ENCODE data around the gene NEMP2.
A peak's percentile ranks its signal among the peaks of the same experiment; 100 is the strongest.
"Not testable (repeated sequence)": the region's sequence is repeated elsewhere in the genome, so short reads cannot be mapped to it uniquely, and the experiment has no call there.

Gene NEMP2

DNA sequence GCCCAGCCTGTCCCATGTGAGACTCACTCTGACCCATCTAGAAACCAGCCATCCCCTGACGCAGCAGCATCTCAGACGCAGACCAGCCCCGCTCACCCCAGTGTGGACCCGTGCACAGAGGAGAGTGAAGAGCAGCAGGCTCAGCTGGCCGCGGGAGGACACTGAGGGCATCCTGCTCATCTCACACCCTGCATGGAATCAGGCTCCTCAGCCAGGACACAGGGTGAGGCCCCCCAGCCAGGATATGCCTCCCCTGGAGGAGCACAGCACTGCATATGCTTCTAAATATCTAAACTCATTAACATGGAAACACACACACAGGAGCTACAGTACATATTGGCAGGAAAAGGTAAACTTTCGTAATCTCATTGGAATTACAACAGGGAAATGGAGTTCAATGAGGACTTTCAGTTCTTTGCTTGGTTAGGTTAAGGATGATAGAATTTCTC is 34.4 kb downstream of the NEMP2 start:
- DNase-seq, result peak in 3 of 10 donors; percentile 52 to 83 (median 69)
- intact Hi-C loops (cut with DNase I), result no loop called here

DNA sequence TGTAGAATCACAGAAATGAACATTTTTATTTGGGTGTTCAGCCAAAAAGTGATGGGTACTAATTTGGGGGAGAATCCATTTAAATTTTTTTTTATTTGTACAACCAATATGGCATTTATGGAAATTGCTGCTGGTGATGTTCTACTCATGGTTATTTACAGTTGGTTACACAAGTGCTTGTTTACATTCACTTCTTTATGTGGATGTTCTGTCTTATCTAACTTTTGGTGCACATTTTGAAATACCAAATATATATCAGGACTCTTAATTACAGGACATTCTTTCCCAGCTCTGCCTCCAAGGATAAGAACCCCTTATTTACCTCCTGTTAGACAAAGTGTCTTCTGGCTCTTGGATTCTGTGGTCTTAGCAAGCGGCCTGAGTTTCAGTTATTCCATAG is 35.2 kb downstream of the NEMP2 start:
- intact Hi-C loops (cut with DNase I), result no loop called here

DNA sequence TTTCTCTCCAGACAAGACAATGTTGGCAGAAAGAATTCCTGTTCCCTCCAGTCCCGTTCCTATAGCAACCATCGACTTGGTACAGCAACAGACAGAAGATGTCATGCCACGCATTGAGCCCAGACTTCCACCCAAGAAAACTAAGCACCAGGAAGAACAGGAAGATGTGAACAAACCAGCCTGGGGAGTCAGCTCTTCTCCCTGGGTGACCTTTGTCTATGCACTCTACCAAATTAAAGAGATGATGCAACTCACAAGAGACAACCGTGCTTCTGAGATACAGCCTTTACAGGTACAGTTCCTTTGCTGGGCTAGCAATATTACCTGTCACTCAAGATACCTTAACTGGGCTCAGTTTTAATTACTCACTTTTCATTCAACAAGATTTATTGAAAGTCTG is 37.1 kb downstream of the NEMP2 start:
- peak in 1 of 10 donors; percentile 35 for DNase-seq
- intact Hi-C loops (cut with DNase I), result no loop called here

More for the DNA sequence above, 35.2 kb downstream of the NEMP2 start:
- no peak for DNase-seq

DNA sequence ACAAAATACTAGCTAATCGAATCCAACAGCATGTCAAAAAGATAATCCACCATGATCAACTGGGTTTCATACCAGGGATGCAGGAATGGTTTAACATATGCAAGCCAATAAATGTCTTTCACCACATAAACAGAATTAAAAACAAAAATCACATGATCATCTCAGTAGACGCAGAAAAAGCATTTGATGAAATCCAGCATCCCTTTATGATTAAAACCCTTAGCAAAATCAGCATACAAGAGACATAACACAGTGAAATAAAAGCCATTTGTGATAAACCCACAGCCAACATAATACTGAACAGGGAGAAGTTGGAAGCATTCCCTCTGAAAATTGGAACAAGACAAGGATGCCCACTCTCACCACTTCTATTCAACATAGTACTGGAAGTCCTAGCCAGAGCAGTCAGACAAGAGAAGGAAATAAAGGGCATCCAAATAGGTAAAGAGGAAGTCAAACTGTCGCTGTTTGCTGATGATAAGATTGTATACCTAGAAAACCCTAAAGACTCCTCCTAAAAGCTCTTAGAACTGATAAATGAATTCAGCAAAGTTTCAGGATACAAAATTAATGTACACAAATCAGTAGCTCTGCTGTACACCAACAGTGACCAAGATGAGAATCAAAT is 39.8 kb downstream of the NEMP2 start:
- intact Hi-C loops (cut with DNase I); DNase-seq: not testable (repeated sequence)

DNA sequence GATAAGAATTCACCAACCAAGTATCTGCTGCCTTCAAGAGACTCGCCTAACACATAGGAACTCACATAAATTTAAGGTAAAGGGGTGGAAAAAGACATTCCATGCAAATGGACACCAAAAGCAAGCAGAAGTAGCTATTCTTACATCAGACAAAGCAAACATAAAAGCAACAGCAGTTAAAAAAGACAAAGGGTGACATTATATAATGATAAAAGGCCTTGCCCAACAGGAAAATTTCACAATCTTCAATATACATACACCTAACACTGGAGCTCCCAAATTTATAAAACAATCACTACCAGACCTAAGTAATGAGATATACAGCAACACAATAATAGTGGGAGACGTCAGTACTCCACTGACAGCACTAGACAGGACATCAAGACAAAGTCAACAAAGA is 41.4 kb downstream of the NEMP2 start:
- intact Hi-C loops (cut with DNase I), result no loop called here
- DNase-seq, result no peak

DNA sequence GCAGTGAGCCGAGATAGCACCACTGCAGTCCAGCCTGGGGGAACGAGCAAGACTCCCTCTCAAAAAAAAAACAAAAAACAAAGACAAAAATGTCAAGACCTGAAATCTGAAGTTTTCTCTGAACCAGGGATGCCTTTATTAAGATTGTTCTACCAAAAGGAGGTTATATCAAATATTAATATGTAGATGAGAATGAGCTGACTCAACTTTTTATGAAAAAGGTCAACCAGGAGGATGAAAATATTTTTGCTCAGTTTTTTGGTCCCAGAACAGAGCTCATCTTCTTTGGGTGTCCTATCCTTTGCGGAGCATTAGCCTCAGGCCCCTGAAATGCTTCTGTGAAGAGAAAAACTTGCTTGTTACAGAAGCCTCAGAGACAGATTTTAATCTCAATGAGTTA is 44.0 kb downstream of the NEMP2 start:
- no peak for DNase-seq
- intact Hi-C loops (cut with DNase I), result no loop called here

DNA sequence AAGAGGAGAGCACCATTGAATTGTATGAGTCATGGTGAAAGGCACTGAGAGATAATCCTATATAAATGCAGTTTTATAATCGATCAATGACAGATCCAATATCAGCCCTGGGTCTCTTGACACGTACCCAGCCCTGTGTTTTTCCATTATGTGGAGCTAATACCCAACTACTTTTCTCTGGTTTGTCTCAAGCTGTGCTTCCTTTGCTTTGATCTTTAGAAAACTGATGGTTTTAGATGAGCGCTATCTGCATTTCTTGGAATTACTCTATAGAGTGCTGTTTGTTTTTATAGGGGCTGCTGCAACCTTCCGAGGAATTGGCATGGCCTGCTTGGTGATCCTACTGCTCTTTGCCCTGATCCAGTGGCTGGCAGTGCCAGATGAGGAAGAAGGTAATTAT is 45.0 kb downstream of the NEMP2 start:
- DNase-seq, result no peak
- intact Hi-C loops (cut with DNase I), result no loop called here

DNA sequence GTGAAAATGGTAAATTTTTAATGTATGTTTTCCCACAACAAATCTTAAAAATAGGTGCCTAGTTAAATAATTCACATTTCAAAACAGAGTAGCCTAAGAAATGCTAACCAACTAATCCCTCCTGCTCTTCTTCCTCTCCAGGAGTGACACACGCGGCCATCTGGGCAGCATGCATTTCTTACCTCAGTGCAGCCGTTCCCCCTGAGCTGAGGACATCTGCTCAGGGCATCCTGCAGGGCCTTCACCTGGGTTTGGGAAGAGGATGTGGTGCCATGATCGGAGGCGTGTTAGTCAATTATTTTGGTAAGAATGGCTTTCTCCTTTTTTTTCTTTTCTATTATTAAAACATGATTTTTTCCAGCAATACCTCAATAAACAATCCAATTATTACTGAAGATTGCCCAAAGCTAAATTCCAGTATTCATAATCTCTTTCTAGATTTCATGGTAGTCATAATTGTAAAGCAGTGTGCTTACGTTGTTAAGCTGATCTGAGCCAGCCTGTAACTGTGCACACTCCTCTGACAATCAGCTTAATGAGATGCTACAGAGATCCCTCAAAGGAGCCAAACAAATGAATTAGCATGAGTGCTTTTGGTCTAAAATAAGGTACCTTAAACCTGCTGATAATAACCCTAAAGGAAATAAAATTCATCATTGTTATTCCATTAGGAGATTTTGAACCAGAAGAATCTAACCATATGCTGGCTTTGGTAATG is 45.8 kb downstream of the NEMP2 start:
- no peak for DNase-seq
- intact Hi-C loops (cut with DNase I), result no loop called here

DNA sequence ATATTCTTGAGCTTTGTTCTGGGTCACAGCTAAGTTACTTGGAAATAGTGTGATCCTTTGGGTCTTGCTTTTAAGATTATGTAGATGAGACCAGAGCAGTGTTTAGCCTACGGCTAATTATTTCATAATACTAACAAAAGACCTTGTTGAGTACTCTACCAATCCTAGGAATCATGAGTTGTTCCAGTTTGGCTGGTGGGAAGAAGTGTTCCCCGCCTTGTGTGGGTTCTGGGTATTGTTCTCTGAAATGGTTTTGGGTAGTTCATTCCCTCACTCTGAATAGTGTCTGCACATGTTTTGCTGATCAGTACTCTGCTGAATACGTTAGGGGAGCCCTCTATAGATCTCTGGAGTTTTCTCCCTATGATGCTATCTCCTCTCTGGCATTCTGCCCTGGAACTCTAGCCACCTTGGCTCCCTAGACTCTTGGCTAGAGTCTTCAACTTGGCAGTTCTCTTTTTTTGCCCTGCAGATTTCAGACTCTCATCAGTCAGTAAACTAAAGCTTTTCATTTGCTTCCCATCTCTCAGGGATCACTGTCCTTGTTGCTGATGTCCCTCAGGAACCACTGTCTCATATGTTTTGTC is 48.4 kb downstream of the NEMP2 start:
- no peak for DNase-seq
- intact Hi-C loops (cut with DNase I), result no loop called here

DNA sequence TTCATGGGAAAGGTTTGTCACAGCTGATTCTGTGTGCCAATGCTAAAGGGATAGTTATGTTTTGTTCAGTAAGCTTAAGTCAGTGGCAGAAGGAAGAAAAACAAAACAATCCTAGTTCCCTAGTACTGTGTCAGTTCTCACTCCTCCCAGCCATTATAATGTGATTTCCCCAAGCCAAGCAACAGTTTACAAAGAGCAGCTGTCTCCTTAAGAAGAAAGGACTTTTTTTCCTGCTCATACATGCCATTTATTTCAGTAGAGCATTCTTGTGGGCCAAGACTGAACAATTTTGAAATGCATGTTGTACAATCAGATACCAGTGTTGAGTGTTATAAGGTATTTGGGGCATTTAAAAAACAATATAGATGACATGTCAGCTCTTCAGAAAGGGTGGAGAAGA is 52.1 kb downstream of the NEMP2 start:
- no peak for DNase-seq
- intact Hi-C loops (cut with DNase I), result loop anchor here (5.0 kb wide), 1 partner anchor 75 kb away; the partner anchor contains the start of gene MFSD6

DNA sequence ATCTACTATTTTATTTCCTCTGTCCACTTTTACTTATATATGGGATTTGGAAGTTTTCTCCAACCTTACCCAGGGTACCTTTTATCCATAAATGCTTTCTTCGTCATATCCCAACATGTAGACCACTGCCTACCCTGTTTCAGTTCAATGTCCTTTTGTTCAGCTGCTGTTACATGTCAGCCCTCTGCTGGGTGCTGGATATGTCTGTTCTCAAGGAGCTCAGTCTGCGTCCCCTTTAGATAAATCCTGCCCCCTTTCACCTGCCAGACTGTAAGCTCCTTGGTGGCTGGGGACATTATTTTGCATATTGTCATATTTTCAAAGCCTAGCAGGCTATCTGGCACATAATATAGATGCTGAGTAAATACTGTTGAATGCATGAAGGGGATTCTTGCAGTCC is 53.2 kb downstream of the NEMP2 start:
- intact Hi-C loops (cut with DNase I), result loop anchor here (5.0 kb wide), 1 partner anchor 74 kb away; the partner anchor contains the start of gene MFSD6
- peak in 1 of 10 donors; percentile 40 for DNase-seq

DNA sequence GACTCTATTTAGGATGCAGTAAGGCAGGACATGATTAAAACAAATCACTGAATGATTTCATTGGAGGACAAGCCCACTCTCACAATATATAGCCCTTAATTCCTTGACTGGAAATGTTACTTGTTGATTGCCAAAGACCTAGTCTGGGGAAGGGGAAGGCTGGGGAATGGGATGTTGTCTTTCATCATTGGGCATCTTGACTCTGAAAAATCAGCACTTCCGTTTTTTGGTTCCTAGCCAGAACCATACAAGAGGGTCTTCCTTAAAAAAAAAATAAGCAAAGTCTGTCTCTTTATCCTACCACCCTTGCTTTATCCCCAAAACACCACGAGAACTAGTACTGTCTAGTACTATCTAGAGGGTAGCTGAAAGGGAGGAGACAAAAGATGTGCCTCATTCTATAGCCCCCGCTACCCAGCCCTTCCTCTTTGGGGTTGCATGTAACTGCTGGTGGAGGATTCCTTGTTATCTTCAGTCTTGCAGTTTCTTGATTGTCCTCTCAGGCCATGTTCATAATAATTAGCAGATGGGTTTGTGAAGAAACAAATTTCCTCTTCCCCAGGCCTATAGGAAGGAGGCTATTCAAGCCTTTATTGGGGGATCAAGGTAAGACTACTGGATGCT is 55.8 kb downstream of the NEMP2 start:
- DNase-seq, result no peak

DNA sequence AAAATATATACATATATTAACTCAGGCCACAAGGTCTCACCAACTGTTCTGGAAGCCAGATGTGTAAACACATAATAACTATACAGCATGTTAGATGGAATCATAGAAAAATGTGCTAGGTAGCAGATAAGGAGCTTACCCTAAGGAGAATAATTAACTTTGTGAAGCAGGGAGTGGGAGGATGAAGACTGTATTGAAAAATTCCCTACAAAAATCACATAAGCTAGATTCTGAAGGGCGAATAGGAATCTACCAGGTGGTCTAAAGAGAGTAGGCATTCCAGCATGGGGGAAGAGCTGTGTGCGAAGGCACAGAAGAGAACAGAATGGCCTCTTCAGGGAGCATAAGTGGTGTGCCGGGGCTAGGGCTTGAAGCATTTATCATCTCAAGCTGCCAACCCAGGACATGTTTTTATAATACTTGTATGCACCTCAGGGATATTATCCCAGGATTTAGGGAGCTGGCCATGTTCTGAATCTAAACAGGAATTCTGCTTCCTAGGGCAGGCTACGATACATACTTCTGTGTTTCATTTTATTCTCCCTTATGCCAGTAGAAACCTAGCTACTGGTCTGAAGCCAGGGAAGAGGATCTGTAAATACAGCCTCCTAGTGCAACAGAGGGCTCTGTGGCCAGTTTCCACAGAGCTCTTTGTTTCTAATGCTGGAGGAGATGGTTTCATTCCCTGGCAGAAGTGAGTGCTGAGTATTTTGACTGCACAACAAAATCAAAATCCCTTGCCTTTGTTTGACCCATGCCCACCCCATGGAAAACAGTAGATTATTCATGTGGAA is 56.7 kb downstream of the NEMP2 start:
- intact Hi-C loops (cut with DNase I), result no loop called here
- peak in 6 of 10 donors; percentile 19 to 87 (median 30) for DNase-seq

More for the DNA sequence above, 55.8 kb downstream of the NEMP2 start:
- intact Hi-C loops (cut with DNase I), result no loop called here

DNA sequence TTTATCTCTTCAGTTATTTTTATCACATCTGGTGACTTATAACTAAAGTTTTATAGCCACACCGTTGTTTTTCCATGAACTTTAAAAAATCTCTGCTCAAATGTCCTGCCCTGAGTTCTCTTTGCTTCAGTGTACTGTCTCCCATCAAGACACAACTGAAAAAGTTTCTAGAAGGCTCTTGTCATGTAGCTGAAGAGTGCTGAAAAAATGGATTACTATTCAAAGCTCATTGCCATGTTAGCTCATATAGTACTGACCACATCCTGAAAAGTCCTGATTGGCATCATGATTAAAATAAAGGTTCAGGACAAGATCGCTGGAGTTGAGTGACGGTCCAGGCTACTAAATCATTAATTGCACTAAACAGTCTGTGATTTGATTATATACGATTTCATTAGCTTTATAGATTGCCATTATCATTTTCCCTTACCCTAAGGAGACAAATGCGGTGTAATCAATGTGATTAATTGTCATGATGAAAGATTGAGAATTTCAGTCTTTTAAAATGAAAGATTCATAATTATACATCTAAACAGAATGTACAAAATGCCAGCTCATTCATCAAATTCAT is 64.2 kb downstream of the NEMP2 start:
- intact Hi-C loops (cut with DNase I), result no loop called here
- DNase-seq, result no peak

DNA sequence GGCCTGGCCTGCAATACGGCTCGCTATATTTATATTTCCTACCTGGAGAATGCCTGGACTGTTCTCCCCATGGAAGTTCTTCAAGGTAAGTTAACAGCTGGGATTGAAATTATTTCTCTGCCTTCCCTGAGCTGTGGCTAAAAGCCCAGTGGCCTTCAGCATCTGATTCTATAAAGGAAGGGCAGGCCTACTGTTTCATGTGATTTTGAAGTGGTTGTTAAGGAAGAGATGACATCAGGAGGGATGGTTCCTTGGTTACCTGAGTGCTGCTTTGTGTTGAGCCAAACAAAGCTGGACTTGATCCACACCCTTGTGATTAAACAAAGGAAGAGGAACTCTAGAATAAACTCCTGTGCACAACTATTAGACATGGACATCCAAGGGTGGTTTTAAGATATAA is 64.8 kb downstream of the NEMP2 start:
- intact Hi-C loops (cut with DNase I), result no loop called here
- no peak for DNase-seq

DNA sequence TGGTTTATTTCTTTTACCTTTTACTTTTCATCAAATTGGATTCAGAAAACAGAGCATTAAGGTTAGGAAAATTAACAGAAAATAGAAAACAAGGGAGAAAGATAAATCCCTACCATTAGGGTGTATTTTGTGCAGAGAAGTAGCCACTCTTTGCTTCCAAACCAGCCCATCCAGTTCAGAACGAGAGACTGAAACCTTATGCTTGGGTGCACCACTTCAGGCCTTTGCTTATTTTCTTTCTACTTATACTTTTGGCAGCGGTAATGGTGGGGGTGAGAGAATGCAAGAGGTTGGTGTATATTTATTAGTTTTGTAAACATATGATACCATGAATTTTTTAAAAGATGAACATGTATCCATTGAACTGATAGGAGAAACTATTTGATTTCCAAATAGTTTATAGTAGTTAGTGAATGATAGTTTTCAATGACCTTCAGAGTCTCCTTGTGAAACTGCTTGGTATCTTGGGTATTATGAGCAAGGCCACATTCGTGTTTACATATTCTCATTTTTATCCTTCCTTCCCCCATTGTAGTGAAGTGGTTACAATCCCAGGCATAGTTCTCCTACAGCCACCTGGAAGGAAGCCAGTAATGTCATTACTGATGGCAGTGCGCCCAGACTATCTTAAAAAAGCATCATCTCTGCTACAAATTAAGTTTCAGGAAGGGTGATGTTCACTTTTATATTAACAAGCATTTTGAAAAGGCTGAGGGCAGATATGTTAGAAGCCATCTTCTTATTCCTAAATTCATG is 65.5 kb downstream of the NEMP2 start:
- intact Hi-C loops (cut with DNase I), result no loop called here
- DNase-seq, result peak in 7 of 10 donors; percentile 21 to 86 (median 57)

DNA sequence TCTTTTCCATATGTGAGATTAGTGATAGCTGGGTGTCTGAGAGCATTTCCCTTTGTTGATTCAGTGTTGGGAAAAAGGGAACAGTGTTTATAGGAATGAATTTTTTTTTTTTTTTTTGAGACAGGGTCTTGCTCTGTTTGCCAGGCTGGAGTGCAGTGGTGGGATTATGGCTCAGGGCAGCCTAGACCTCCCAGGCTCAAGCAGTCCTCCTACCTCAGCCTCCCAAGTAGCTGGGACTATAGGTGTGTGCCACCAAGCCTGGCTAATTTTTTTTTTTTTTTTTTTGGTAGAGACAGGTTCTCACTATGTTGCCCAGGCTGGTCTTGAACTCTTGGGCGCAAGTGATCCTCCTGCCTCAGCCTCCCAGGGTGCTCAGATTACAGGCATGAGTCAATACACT is 66.2 kb downstream of the NEMP2 start:
- intact Hi-C loops (cut with DNase I); DNase-seq: not testable (repeated sequence)

DNA sequence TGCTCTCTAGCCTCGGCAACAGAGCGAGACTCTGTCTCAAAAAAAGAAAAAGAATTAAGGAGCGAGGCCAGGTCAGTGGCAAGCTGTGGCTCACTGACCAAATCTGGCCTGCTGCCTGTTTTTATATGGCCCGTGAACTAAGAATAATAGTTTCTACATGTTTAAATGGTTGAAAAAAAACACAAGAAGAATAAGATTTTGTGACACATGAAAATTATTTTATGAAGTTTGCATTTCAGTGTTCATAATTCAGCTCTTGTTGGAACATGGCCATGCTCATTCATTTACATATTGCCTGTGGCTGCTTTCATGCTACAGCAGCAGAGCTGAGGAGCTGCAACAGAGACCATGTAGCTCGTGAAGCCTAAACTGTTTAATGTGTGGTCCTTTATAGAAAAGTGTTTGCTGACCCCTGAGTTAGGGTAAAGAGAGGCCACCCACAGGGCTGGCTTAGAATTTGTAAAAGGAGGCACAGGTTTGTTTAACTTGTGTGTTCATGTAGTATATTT is 66.9 kb downstream of the NEMP2 start:
- DNase-seq, result no peak
- intact Hi-C loops (cut with DNase I), result no loop called here

DNA sequence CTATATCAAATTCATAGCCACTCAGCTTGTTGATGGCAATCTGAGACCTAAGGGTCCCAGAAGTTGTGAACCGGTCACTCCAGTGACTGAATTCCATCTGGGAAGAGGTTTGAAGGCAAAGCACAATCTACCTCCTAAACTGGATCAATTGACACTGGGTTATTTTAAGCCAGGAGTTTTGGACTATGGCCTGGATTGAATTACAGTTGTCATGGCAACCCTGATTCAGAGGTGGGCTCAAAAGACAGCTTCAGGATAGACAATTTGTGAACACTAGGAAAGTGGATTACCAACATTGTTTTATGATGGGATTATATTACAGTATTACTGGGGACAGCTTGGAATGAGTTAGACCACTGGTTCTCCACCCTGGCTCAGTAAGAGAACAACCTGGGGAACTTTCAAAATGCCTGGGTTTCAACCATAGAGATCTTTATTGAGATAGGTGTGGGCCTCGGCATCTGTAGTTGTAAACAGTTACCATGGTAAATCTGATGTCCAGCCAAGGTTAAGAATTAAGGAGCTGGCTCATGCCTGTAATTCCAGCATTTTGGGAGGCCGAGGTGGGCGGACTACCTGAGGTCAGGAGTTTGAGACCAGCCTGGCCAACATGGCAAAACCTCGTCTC is 67.6 kb downstream of the NEMP2 start:
- no peak for DNase-seq
- intact Hi-C loops (cut with DNase I), result no loop called here
